Measurements from ENCODE around the gene FRG1.
"Not testable (repeated sequence)": the region's sequence is repeated elsewhere in the genome, so short reads cannot be mapped to it uniquely, and the experiment has no call there.

The FRG1 gene

GRCh38 chr4:189985651-189986243 is 45.1 kb downstream of the FRG1 start:
- DNase-seq (ENCODE audit: low read depth): not testable (repeated sequence)

GRCh38 chr4:189988877-189989431 is 48.3 kb downstream of the FRG1 start:
- no peak for DNase-seq (ENCODE audit: low read depth)

GRCh38 chr4:189989941-189990340 is 49.3 kb downstream of the FRG1 start:
- not testable (repeated sequence) for DNase-seq (ENCODE audit: low read depth)
